NCI-H1105 treated with DMSO at 0.1 percent for 48 hours (cell line): ENCODE results near the gene SORT1.
A peak's percentile ranks its signal among the peaks of the same experiment; 100 is the strongest.
"Not testable (repeated sequence)": the region's sequence is repeated elsewhere in the genome, so short reads cannot be mapped to it uniquely, and the experiment has no call there.

Experiments used
- DNase-seq: peaks from one replicate; lab custom pipeline; 2025; lab: John Stamatoyannopoulos, UW

SORT1 gene

GRCh38 chr1:109379907-109380306 lies 17.8 kb downstream of the SORT1 start:
- no peak for DNase-seq

GRCh38 chr1:109379422-109379821 lies 18.3 kb downstream of the SORT1 start:
- no peak for DNase-seq

- no peak for DNase-seq
Measured at GRCh38 chr1:109377698-109378097, 20.0 kb downstream of the SORT1 start.

- DNase-seq = not testable (repeated sequence)
Measured at GRCh38 chr1:109373696-109374095, 24.0 kb downstream of the SORT1 start.

GRCh38 chr1:109373126-109373525 lies 24.6 kb downstream of the SORT1 start:
- no peak for DNase-seq

GRCh38 chr1:109372281-109372680 lies 25.4 kb downstream of the SORT1 start:
- no peak for DNase-seq

- DNase-seq = no peak
Measured at GRCh38 chr1:109371341-109371739, 26.4 kb downstream of the SORT1 start.

GRCh38 chr1:109370712-109371340 lies 26.9 kb downstream of the SORT1 start:
- no peak for DNase-seq

GRCh38 chr1:109369167-109369746 lies 28.5 kb downstream of the SORT1 start:
- DNase-seq = no peak

- DNase-seq = no peak
Measured at GRCh38 chr1:109368464-109368863, 29.3 kb downstream of the SORT1 start.

- DNase-seq = no peak
Measured at GRCh38 chr1:109367626-109368025, 30.1 kb downstream of the SORT1 start.

GRCh38 chr1:109365642-109366204 lies 32.0 kb downstream of the SORT1 start:
- no peak for DNase-seq

- no peak for DNase-seq
Measured at GRCh38 chr1:109361649-109362048, 36.1 kb downstream of the SORT1 start.

GRCh38 chr1:109361069-109361468 lies 36.6 kb downstream of the SORT1 start:
- DNase-seq = no peak

GRCh38 chr1:109357616-109358015 lies 40.1 kb downstream of the SORT1 start:
- DNase-seq = peak; percentile 44

- no peak for DNase-seq
Measured at GRCh38 chr1:109356915-109357314, 40.8 kb downstream of the SORT1 start.

- DNase-seq = no peak
Measured at GRCh38 chr1:109356505-109356904, 41.2 kb downstream of the SORT1 start.

GRCh38 chr1:109354929-109355328 lies 42.8 kb downstream of the SORT1 start:
- DNase-seq = no peak

GRCh38 chr1:109351457-109351856 lies 46.3 kb downstream of the SORT1 start:
- no peak for DNase-seq

- no peak for DNase-seq
Measured at GRCh38 chr1:109350655-109351054, 47.1 kb downstream of the SORT1 start.

- DNase-seq = no peak
Measured at GRCh38 chr1:109350182-109350581, 47.5 kb downstream of the SORT1 start.

- no peak for DNase-seq
Measured at GRCh38 chr1:109347511-109347910, 50.2 kb downstream of the SORT1 start.
